ENCODE results near the gene TADA2A.

The TADA2A gene

GRCh38 chr17:37494971-37495370, 88.3 kb downstream of the TADA2A start:
- peaks cover 13% of the 10 kb centered on the region for H3K4me1 ChIP-seq (ENCODE audit: low read length)
- no peaks in the 10 kb centered on the region for H3K27me3 ChIP-seq (ENCODE audit: low read depth, low read length)
- no peak for TF ChIP-seq EZH2phosphoT487 (IDR thresholded peaks at IDR 0.05; ENCODE audit: low read depth)
- no peak for TF ChIP-seq CTCF (IDR thresholded peaks at IDR 0.05; ENCODE audit: low read depth, low read length)
- no peaks in the 10 kb centered on the region for H3K36me3 ChIP-seq (replicated peaks; ENCODE audit: low read depth, low read length)
- no peak overlapping the region for H3K9ac ChIP-seq (ENCODE audit: low read length)
- H3K27ac ChIP-seq (ENCODE audit: low read length) = no peak overlapping the region
- H3K79me2 ChIP-seq (ENCODE audit: low read length) = peaks cover 31% of the 10 kb centered on the region
- no peak overlapping the region for H2AFZ ChIP-seq (ENCODE audit: low read depth, low read length)
- H3K9me3 ChIP-seq (ENCODE audit: insufficient read depth, low read length) = no peaks in the 10 kb centered on the region
- H4K20me1 ChIP-seq (ENCODE audit: insufficient read depth, low read length) = no peaks in the 10 kb centered on the region
- H3K4me3 ChIP-seq (ENCODE audit: low read length) = no peak overlapping the region
- H3K4me2 ChIP-seq (ENCODE audit: low read length) = no peak overlapping the region

- no peak overlapping the region for H3K27ac ChIP-seq (ENCODE audit: low read length)
- no peak overlapping the region for H3K4me2 ChIP-seq (ENCODE audit: low read length)
- TF ChIP-seq CTCF (IDR thresholded peaks at IDR 0.05; ENCODE audit: low read depth, low read length) (no peak), EZH2phosphoT487 (IDR thresholded peaks at IDR 0.05; ENCODE audit: low read depth) (no peak)
- H4K20me1 ChIP-seq (ENCODE audit: insufficient read depth, low read length) = no peaks in the 10 kb centered on the region
- H3K4me3 ChIP-seq (ENCODE audit: low read length) = no peak overlapping the region
- H3K9me3 ChIP-seq (ENCODE audit: insufficient read depth, low read length) = no peaks in the 10 kb centered on the region
- H2AFZ ChIP-seq (ENCODE audit: low read depth, low read length) = no peak overlapping the region
- no peaks in the 10 kb centered on the region for H3K27me3 ChIP-seq (ENCODE audit: low read depth, low read length)
- no peaks in the 10 kb centered on the region for H3K36me3 ChIP-seq (replicated peaks; ENCODE audit: low read depth, low read length)
- no peak overlapping the region for H3K9ac ChIP-seq (ENCODE audit: low read length)
- no peaks in the 10 kb centered on the region for H3K4me1 ChIP-seq (ENCODE audit: low read length)
- H3K79me2 ChIP-seq (ENCODE audit: low read length) = 0 out of 2 replicates have a peak, but pooled peaks cover 2% of the 10 kb centered on the region
Measured at GRCh38 chr17:37500378-37500777, 93.7 kb downstream of the TADA2A start.

- 0 out of 2 replicates have a peak, but pooled peaks cover 2% of the 10 kb centered on the region for H3K79me2 ChIP-seq (ENCODE audit: low read length)
- H3K4me1 ChIP-seq (ENCODE audit: low read length) = no peaks in the 10 kb centered on the region
- no peaks in the 10 kb centered on the region for H3K9me3 ChIP-seq (ENCODE audit: insufficient read depth, low read length)
- no peaks in the 10 kb centered on the region for H4K20me1 ChIP-seq (ENCODE audit: insufficient read depth, low read length)
- H3K9ac ChIP-seq (ENCODE audit: low read length) = no peak overlapping the region
- H3K27ac ChIP-seq (ENCODE audit: low read length) = no peak overlapping the region
- H3K4me2 ChIP-seq (ENCODE audit: low read length) = no peak overlapping the region
- TF ChIP-seq CTCF (IDR thresholded peaks at IDR 0.05; ENCODE audit: low read depth, low read length) (no peak), EZH2phosphoT487 (IDR thresholded peaks at IDR 0.05; ENCODE audit: low read depth) (no peak)
- no peaks in the 10 kb centered on the region for H3K36me3 ChIP-seq (replicated peaks; ENCODE audit: low read depth, low read length)
- H3K27me3 ChIP-seq (ENCODE audit: low read depth, low read length) = no peaks in the 10 kb centered on the region
- H3K4me3 ChIP-seq (ENCODE audit: low read length) = no peak overlapping the region
- H2AFZ ChIP-seq (ENCODE audit: low read depth, low read length) = no peak overlapping the region
Measured at GRCh38 chr17:37502009-37502936, 95.6 kb downstream of the TADA2A start.

- no peaks in the 10 kb centered on the region for H3K36me3 ChIP-seq (replicated peaks; ENCODE audit: low read depth, low read length)
- no peak overlapping the region for H2AFZ ChIP-seq (ENCODE audit: low read depth, low read length)
- no peak overlapping the region for H3K4me3 ChIP-seq (ENCODE audit: low read length)
- no peaks in the 10 kb centered on the region for H3K27me3 ChIP-seq (ENCODE audit: low read depth, low read length)
- H3K27ac ChIP-seq (ENCODE audit: low read length) = no peak overlapping the region
- H3K79me2 ChIP-seq (ENCODE audit: low read length) = 0 out of 2 replicates have a peak, but pooled peaks cover 2% of the 10 kb centered on the region
- H3K9ac ChIP-seq (ENCODE audit: low read length) = no peak overlapping the region
- H4K20me1 ChIP-seq (ENCODE audit: insufficient read depth, low read length) = no peaks in the 10 kb centered on the region
- no peaks in the 10 kb centered on the region for H3K9me3 ChIP-seq (ENCODE audit: insufficient read depth, low read length)
- TF ChIP-seq CTCF (IDR thresholded peaks at IDR 0.05; ENCODE audit: low read depth, low read length) = no peak
- no peak for TF ChIP-seq EZH2phosphoT487 (IDR thresholded peaks at IDR 0.05; ENCODE audit: low read depth)
- no peaks in the 10 kb centered on the region for H3K4me1 ChIP-seq (ENCODE audit: low read length)
- H3K4me2 ChIP-seq (ENCODE audit: low read length) = no peak overlapping the region
Measured at GRCh38 chr17:37503148-37503547, 96.5 kb downstream of the TADA2A start.
